GM10266 (cell line): ENCODE results near the gene TEX22.

Experiments used
- DNase-seq: peaks from one replicate; pipeline ENCODE4 v3.0.0; 2012; ENCODE audit errors: extremely low spot score
- TF ChIP-seq, protein P1 (sequence below): IDR thresholded peaks from 2 replicates; pipeline ENCODE4 v1.5.1; 2012; ENCODE audit warnings: mild to moderate bottlenecking, low read depth; ENCODE audit not compliant: control insufficient read depth, insufficient read depth; ENCODE audit errors: missing control alignments

Gene TEX22

DNA sequence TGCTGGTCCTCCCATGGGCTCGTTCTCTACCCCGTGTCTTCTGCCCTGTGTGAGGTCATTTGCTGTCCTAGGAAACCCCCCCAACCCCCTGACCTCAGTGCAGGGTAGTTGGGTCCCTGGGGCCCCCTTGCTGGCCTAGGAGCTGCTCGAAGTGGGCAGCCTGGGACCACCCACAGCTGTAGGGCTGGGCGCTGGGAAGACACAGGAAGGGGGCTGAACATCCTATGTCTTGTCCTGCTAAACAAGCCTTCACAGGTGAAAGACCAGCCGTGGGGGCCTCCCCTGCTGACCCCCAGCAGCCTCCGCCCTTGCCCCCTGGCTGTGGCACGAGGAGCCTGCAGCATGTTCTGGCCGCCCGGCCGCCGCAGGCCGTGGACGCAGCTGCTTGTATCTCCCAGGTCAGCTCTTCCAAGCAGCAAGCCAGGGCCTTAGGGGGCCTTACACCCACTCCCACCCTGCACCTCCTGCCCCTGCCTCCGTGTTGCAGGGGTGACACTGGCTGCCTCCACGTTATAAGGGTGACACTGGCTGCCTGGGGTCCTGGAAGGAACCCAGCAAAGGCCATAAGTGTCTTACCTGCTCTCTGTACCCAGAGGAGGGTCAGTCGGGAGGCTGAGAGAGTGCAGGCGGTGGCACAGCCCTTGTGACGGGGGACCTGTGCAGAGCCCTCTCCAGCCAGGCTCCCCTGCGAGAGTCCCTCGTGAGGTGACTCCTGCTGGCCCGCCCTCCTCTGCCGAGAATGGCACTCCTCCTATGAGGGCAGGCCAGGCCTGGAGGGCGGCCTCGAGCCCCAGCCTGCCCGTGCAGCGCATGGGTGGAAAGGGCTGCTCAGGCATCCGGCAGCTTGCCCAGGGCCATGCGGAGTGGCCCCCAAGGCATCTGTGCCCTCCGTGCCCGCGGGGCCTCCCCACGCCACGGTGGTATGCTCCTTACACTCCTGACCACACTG lies 11.5 kb upstream of the TEX22 start:
- no peak for DNase-seq
- TF ChIP-seq, protein P1, sequence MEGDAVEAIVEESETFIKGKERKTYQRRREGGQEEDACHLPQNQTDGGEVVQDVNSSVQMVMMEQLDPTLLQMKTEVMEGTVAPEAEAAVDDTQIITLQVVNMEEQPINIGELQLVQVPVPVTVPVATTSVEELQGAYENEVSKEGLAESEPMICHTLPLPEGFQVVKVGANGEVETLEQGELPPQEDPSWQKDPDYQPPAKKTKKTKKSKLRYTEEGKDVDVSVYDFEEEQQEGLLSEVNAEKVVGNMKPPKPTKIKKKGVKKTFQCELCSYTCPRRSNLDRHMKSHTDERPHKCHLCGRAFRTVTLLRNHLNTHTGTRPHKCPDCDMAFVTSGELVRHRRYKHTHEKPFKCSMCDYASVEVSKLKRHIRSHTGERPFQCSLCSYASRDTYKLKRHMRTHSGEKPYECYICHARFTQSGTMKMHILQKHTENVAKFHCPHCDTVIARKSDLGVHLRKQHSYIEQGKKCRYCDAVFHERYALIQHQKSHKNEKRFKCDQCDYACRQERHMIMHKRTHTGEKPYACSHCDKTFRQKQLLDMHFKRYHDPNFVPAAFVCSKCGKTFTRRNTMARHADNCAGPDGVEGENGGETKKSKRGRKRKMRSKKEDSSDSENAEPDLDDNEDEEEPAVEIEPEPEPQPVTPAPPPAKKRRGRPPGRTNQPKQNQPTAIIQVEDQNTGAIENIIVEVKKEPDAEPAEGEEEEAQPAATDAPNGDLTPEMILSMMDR: no peak

DNA sequence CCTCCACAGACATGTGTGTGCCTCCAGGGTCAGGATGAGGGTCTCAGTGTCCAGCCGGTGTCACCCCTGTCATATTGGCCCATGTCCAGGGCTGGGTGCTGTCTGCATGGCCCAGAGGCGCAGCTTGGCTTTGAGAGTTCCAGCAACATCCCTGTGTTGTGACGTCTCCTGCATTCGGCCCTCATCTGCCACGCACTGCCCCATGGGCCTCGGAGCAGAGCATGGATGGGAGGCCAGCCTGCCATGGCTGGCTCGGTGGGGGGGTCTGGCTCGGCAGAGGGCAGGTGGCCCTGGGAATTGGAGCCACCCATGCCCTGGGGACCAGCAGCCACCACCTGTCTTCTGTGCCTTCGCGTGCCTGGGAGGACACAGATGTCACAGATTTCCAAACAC lies 10.8 kb upstream of the TEX22 start:
- DNase-seq: no peak
- TF ChIP-seq, protein P1: no peak

DNA sequence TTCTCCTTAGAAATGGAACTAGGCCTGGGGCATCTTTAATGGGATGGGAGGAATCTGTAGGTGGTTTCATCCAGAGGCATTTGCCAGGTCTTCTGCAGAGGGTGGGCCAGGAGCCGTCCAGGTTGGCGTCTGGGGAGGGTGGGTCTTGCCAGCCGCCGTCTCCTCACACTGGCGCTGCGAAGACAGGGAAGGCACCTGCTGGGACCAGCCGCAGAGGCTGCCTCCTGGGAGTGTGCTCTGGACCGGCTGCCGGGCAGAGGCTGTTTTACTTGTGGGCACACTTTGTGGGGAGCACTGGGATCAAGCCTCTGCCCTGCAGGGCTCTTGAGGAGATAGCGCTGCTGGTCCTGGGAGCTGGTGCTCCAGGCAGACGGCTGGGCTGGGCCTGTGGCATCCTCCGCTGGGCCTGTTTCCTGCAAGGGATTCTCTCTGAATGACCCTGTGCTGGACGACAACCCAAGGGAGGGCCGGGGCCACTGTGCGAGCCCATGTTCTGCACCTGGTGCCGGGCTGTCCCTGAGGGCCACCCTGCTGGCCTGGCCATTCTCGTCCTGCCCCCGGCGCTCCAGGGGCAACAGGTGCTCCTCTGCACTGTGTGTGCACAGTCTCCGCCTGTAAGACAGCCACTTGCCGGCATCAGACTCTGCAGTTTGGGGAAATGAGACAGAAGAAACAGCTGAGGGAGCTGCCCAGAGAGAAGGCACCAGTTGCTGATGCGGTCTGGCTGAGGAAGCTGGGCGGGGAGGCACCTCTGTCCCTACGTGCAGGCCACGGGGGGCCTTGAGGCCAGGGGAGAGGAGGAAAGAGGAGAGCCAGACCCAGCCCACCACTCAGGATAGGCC lies 10.0 kb upstream of the TEX22 start:
- no peak for DNase-seq
- TF ChIP-seq, protein P1: no peak

DNA sequence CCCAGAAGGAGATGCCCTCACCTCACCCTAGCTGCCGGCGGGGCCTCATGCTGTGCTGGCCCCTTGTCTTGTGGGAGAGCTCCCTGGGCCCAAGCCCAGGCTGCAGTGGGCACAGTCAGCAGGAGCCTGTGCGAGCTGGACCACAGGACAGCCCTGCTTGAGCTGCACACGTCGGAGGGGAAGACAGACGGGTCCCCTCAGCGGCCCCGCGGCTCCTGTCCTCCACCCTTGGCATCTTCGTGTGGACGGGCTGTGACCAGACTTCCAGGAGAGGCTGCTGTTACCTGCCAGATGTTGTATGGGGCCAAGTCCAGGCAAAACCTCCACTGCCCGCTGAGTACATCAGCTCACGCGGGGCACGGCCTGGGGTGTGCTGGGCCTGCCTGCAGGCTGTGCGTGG lies 9.4 kb upstream of the TEX22 start:
- DNase-seq: no peak
- TF ChIP-seq, protein P1: no peak

DNA sequence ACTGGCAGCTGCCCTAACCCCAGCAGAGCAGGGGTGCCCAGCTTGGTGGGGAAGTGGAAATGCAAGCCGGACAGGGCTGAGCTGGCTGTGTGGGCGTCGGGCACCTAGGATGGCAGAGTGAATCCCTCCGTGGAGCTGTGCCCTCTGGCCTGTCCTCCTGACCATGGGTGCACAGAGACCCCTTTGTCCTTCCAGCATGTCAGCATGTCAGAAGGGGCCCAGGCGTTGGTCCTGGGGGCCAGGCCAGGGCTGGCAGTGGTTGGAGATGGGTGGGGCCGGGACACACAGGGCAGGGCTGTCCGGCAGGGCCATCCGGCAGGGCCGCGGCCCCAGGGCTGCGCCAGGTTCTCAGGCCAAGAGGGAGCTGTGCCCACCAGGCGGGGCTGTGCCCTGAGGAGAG lies 8.8 kb upstream of the TEX22 start:
- TF ChIP-seq, protein P1: no peak
- no peak for DNase-seq

DNA sequence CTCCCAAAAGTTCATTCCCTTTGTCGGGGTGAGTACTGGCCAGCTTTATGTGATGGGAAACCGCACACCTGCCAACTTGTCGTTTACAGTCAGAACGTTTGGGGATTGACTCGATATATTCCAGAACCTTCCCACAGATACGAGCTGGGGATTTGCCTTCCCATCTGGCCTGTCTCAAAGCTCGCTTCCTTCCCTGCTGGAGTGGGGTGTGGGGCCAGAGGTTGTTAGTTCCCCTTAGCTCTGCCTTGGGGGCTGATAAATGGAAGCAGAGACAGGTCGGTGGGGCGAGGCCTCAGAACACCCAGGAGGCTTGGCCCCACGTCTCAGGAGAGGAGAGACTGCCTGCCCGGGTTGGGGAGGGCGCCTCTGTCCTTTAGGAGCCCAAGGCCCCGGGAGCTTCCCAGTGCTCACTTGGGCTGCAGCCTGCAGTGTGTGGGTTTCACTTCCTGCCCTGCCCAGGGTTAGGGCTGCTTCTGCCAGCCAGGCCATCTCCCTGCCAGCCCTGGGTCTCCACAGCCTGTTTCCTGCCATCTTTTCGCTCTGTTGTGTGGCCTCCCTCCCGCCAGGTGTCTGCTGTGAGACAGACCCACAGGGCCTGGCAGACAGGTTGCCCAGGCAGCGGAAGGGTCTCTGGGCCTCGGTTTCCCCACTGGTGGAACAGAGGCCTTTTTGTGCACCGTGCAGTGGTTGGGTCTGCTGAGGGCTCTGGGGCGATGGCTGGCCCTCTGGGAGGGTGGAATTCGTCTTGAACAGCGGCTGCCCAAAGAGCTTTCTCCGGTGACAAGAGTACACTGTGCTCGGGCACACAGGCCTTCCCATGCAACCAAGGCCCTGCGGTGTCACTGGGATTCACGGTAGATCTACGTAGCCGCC lies 8.1 kb upstream of the TEX22 start:
- TF ChIP-seq, protein P1: no peak
- DNase-seq: no peak
